GM19025 (cell line): ENCODE measurements around the gene ZNF728.
"Not testable (repeated sequence)": the region's sequence is repeated elsewhere in the genome, so short reads cannot be mapped to it uniquely, and the experiment has no call there.

Source experiments
- ATAC-seq: cut with Tn5 transposase; IDR thresholded peaks from one replicate; pipeline ENCODE4 v1.9.1; 2021; ENCODE audit warnings: mild to moderate bottlenecking, low read depth, moderate library complexity; ENCODE audit not compliant: unreplicated experiment

ZNF728 gene

DNA sequence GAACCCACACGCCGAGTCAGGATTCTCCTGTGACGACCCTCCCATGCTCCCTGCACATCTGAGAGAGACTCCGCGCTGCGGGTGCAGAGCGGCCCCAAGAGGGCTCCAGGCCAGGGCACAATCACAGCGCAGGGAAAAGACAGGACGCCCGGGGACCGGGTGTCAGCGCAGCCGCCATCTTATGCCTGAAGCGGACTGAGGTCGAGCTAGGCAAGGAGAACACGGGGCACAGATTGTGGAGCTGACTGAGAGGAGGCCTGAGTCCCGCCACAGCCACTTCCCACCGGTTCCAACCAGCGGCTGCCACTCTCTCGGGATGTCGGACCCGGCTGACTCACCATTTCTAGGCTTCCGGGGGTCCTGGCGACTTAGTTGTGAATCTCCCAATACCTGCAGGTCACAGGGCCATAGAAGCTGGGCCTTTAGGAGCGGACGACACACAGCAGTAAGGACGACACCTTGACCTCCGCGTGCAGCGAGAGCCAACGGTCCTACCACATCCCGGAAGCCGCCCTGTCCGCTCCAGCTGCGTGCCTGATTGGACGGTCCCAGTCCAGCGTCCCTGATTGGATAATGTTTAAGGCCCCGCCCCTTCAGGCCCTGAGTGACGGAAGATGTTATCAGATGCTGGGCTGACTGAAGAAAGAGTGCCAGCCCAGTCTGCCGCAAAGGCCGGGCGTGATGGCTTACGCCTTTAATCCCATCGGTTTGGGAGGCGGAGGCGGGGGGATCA, at the start of gene ZNF728:
TSS of gene ZNF728 (minus strand) at position 487 of the 733 bp plus-strand sequence. CDS start at position 341, 146 bp downstream.
- ATAC-seq = no peak

DNA sequence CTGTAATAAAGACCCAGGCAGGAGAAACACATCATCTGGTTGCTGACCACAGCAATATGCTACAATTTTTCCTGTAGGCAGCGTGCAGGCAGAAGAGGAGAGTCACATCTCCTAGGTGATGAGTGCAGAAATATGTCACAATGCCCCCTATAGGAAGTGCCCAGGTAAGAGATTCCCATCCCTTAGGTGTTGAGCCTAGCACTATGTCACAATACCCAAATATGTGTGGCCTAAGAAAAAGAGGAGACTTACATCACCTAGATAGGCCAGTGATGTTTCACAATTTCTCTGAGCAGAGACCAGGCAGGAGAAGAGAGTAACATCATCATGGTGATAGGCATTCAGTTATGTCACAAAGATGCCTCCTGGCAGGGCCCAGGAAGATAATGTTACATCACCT, 49.4 kb upstream of the ZNF728 start:
- no peak for ATAC-seq

DNA sequence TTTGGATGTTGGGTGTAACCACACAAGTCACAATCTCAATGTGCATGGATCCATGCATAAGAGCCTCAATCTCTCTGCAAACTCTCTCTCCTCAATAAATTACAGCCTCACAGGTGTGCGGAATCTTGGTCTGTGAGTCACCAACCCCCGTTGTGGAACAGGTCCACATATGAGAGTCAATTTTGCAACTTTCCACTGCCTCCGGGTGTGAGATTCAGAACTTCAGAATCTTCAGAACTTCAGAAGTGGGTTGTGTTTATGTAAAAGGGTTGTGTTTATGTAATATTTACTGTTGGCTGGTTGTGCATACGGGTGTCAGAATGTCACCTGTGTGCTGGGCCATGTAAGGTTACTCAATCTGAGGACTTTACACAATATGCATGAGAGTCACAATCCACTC, 46.3 kb upstream of the ZNF728 start:
- ATAC-seq = no peak

DNA sequence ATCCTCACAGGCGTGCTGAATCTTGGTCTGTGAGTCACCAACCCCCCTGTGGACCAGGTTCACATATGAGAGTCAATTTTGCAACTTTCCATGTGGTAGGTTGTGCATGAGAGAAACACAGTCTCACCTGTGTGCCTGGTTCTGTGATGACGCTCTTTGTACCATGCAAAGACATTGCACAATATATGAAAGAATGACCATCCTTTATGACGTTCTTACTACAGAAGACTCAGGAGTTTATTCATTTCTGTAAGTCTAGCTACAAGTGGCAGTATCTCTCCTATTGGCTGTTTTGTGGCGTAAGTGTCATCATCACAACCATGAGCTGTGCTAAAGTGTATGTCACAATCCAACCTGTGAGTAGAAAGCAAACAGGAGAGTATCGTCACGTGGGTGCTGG, 43.8 kb upstream of the ZNF728 start:
- ATAC-seq = no peak

DNA sequence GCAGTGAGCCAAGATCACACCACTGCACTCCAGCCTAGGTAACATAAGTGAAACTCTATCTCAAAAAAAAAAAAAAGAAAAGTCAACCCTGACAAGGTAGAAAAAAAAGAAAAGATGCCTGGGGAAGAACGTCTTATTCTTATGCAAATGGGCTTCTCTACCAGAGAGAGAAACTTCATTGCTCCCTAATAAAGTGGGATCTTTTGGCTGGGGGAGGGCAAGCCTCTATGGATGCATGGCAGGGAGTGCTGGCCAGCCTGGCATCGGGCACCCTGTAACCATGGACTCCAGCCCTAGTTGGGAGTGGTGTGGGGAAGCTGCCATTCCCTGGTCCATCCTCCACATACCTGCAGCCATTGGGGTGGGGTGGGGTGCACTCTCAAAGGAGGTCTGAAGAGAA, 30.7 kb upstream of the ZNF728 start:
- ATAC-seq = no peak

DNA sequence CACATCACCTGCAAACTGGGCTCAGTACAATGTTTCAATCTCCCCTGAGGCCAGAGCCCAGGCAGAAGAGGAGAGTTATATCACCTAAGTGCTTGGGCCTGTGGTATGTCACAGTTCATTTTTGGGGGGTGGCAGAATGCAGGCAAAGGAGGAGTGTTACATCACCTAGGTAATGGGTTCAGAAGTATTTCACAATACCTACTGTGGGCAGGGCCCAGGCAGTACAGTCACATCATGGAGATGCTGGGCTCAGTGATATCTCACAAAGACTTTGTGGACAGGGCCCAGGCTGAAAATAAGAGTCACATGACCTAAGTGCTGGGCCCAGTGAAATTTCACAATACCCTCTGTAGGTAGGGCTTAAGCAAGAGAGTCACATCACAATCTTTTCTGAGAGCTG, 12.7 kb upstream of the ZNF728 start:
- ATAC-seq = no peak

DNA sequence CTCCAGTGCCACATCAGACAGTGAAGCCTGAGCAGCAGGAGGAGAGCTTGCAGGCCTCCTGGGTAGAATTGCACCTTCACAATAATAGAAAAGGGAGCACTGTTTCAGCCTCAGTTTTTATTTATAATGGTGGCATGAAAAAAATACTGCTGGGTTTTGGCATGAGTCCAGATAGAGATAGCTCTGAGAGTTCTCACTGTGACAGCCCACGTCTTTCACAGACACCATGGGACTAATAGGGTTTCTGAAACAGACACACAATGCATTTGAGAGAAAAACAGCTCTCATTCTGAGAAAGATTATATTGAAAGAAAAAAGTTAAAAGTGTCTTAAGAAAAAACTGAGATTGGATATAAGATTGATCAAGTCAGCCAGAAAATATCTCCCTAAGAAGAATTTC, 8.0 kb downstream of the ZNF728 start:
- ATAC-seq = not testable (repeated sequence)

DNA sequence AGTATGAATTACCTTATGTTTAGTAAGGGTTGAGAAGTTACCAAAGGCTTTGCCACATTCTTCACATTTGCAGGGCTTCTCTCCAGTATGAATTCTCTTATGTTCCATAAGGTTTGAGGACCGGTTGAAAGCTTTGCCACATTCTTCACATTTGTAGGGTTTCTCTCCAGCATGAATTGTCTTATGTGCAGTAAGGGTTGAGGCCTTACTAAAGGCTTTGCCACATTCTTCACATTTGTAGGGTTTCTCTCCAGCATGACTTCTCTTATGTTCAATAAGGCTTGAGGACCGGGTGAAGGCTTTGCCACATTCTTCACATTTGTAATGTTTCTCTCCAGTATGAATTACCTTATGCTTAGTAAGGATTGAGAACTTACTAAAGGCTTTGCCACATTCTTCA, 26.7 kb downstream of the ZNF728 start:
- no peak for ATAC-seq

DNA sequence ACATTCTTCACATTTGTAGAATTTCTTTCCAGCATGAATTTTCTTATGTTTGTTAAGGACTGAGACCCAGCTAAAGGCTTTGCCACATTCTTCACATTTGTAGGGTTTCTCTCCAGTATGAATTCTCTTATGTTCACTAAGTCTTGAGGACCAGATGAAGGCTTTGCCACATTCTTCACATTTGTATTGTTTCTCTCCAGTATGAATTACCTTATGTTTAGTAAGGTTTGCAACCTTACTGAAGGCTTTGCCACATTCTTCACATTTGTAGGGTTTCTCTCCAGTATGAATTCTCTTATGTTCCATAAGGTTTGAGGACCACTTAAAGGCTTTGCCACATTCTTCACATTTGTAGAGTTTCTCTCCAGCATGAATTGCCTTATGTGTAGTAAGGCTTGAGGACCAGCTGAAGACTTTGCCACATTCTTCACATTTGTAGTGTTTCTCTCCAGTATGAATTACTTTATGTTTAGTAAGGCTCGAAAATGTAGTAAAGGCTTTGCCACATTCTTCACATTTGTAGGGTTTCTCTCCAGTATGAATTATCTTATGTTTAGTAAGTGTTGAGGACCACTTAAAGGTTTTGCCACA, 27.3 kb downstream of the ZNF728 start:
- not testable (repeated sequence) for ATAC-seq

DNA sequence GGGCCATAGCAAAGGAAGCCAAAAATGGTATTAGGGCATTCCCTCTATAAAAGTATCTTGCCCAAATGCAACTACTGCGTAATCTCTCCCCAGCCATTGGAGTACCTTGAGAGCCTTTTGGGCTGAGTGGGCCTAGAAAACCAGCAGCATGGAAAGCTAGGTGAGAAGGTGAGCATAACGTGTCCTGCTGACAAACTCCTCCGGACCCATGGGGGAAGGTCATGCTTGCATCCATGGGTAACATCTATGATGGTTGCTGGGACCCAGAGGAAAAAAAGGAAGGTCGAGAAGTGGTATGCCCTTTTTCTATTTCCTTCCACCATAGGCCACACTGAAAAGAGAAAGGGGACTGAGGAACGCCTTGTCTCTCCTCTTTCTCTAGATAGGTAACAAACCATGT, 57.4 kb downstream of the ZNF728 start:
- ATAC-seq = no peak

DNA sequence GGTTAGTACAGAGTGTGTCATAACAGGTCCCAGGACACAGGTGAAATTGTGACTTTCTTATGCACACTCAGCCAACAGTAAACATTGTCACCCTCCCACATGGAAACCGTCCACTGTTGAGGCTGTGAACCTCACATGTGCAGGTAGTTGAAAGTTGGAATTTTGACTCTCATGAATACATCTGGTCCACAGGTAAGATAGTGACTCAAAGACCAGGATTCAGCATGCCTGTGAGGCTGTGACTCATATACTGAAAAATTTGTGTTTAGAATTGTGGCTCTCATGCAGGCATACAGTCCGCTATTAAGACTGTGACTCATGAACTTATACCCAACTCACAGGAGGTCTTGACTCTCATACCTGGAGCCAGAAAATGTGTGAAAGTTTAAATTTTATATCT, 67.8 kb downstream of the ZNF728 start:
- ATAC-seq = no peak

DNA sequence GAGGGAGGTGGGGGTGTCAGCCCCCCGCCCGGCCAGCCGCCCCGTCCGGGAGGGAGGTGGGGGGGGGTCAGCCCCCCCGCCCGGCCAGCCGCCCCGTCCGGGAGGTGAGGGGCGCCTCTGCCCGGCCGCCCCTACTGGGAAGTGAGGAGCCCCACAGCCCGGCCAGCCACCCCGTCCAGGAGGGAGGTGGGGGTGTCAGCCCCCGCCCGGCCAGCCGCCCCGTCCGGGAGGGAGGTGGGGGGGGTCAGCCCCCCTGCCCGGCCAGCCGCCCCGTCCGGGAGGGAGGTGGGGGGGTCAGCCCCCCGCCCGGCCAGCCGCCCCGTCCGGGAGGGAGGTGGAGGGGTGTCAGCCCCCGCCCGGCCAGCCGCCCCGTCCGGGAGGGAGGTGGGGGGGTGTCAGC, 75.4 kb downstream of the ZNF728 start:
- not testable (repeated sequence) for ATAC-seq

DNA sequence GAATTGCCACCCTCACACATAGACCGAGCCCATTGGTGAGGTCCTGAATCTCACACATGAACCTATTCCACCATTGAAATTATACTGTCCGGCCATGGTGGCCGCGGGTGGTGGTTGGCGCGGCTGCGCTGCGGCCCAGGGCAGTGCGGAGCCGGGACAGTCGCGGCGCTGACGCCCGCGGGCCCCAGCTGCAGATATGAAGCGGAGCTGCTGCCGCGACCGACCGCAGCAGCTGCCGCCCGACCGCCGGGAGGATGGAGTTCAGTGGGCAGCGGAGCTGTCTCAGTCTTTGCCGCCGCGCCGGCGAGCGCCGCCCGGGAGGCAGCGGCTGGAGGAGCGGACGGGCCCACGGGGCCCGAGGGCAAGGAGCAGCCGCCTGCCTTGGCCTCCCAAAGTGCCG, 77.8 kb downstream of the ZNF728 start:
- not testable (repeated sequence) for ATAC-seq
